Left renal pelvis (tissue), 4 donors: ENCODE measurements around the gene PTX4. TPM values are rescaled to one million over a fixed set of nuclear protein-coding genes. Genes with fewer than 3 reads are reported as not detected.
A peak's percentile ranks its signal among the peaks of the same experiment; 100 is the strongest.

ENCODE experiments used
- DNase-seq, 4 donors: peaks; one replicate each; pipeline ENCODE4 v3.0.0-alpha.2; 2013; ENCODE audit warnings: low read depth in 4 of 4, low spot score in 3 of 4
- polyA plus RNA-seq, 4 donors: library from polyadenylated mRNA; unstranded; fragments of 120-200 nt; gene quantifications; one replicate each; pipeline ENCODE4 v1.2.1, GENCODE V29; 2013; ENCODE audit not compliant: insufficient read length in 4 of 4

Gene PTX4
- polyA plus RNA-seq: under 1 TPM in 1 of 4 donors, not detected in 3; 0.11 TPM

- DNase-seq: no peak
Observed at GRCh38 chr16:1488619-1489018, at the start of gene PTX4. Gene PTX4 (minus strand): TSS chr16:1488944. CDS start chr16:1488909, 35 bp downstream.

- no peak for DNase-seq
Observed at GRCh38 chr16:1537763-1538289, 49.1 kb upstream of the PTX4 start.

- DNase-seq: no peak
Observed at GRCh38 chr16:1537138-1537577, 48.4 kb upstream of the PTX4 start.

- no peak for DNase-seq
Observed at GRCh38 chr16:1536601-1537000, 47.9 kb upstream of the PTX4 start.

GRCh38 chr16:1535391-1536291 is 46.9 kb upstream of the PTX4 start:
- DNase-seq: no peak

- no peak for DNase-seq
Observed at GRCh38 chr16:1534021-1535020, 45.6 kb upstream of the PTX4 start.

- DNase-seq: no peak
Observed at GRCh38 chr16:1533443-1533951, 44.8 kb upstream of the PTX4 start, which contains the start of gene TMEM204. Gene TMEM204 (plus strand): TSS chr16:1533666. CDS start chr16:1534276, 610 bp downstream.

GRCh38 chr16:1532771-1533170 is 44.0 kb upstream of the PTX4 start:
- DNase-seq: no peak

GRCh38 chr16:1532081-1532760 is 43.5 kb upstream of the PTX4 start:
- no peak for DNase-seq

- no peak for DNase-seq
Observed at GRCh38 chr16:1531638-1531910, 42.8 kb upstream of the PTX4 start.

- peak in 1 of 4 donors; percentile 62 for DNase-seq
Observed at GRCh38 chr16:1530883-1531637, 42.3 kb upstream of the PTX4 start.

- DNase-seq: no peak
Observed at GRCh38 chr16:1530349-1530882, 41.7 kb upstream of the PTX4 start.

- DNase-seq: no peak
Observed at GRCh38 chr16:1528921-1529537, 40.3 kb upstream of the PTX4 start.

GRCh38 chr16:1527836-1528811 is 39.4 kb upstream of the PTX4 start:
- DNase-seq: no peak

GRCh38 chr16:1526608-1527555 is 38.1 kb upstream of the PTX4 start:
- no peak for DNase-seq

- no peak for DNase-seq
Observed at GRCh38 chr16:1525871-1526607, 37.3 kb upstream of the PTX4 start.
